Left lobe of liver (tissue), 2 donors: ENCODE data around the gene C6. TPM values are rescaled to one million over a fixed set of nuclear protein-coding genes. Genes with fewer than 3 reads are reported as not detected.
"Not testable (repeated sequence)": the region's sequence is repeated elsewhere in the genome, so short reads cannot be mapped to it uniquely, and the experiment has no call there.

Source experiments
- ATAC-seq: fragments of 200-7000 bp; cut with Tn5 transposase; one replicate; pipeline ENCODE4 v1.9.1; 2020; ENCODE audit warnings: mild to moderate bottlenecking, moderate library complexity
- DNase-seq: peaks from one replicate; pipeline ENCODE4 v3.0.0-alpha.2; 2020; ENCODE audit warnings: low spot score
- total RNA-seq: library from RNA; stranded (reverse); gene quantifications from one replicate; pipeline ENCODE4 v1.2.1, GENCODE V29; 2021
- donor health status: DM: no; HTN: no; CAD: no; lungs with moderate emphysema.
- donor health status: DM: no; HTN: yes; CAD: no.

The C6 gene
- total RNA-seq, result 487 TPM

DNA sequence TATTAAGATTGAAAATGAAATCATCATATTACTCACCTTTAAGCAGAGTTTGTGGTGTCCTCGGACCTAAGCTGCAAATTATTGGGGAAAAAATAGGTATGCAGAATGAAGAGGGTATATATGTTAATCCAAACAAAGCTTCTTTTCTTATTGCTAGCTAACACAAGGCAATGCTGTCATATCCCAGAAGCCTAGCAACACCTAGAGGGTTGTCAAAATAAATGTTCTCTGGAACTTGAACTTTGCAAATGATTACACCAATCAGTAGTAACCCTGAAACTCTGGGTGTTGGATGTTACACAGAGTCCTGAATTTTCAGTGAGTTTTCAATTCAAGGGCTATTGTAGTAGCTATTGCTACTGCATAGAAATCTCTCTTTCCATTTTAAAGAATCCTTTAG lies at the start of gene C6:
Gene C6, minus strand, starts transcription at position 193 of the 400 bp plus-strand sequence. CDS start 10,302 bp downstream, outside the sequence.
- ATAC-seq, result peak; percentile 93

DNA sequence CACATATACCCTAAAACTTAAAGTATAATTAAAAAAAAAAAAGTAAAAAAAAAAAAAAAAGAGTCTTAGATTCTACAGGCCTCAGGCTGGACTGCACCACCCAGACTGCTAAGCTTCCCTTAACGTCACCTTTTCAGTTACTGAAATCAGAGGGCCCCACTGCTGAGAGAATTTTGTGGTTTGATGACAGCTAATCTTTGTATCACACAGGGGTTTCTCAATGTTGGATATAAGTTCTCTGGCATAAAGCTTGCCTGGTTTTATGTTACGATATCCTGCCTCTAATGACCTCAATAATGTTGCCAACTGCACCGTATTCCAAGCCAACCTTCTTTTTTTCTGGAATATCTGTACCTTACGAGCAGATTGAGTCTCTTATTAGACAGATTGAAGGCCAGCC lies 43.1 kb upstream of the C6 start:
- no peak for ATAC-seq

More for the DNA sequence above, at the start of gene C6:
- no peak for DNase-seq

DNA sequence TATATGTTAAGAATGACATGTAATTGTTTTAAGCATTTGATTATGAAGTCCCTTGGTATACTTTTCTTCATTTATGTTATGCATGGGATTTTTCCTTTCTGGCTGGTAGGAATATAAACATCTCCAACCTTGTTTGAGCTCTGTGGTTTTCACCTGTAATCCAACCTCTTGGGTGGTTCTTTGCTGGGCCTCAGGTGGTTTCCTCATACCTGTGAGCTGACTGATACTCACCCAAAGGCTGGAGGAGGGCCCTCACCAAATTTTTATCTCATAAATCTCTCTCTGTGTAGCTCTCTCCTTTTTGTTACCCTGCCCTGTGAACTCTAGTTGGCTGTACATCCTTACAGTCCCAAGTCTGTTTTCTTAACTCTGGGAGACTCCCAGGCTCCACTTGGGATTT lies 39.8 kb upstream of the C6 start:
- ATAC-seq, result no peak
- no peak for DNase-seq

More for the DNA sequence above, 43.1 kb upstream of the C6 start:
- DNase-seq, result no peak

DNA sequence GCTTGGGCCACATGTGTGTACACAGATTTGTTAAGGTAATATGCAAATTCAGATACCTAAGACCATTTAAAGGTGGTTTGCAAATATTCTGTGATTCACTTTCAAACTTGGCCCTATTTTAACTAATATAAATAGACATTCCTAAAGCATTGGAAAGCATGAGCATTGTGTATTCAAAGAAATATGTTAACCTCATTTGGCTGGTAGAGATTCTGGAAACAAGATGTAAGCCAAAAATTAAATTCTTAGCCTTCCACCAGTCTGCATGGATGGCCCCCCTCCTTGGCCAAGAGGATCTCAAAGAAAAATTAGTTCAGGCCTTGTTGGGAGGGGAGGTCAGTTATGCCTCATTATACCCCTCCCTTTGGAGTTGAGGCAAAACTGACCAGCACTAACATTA lies 38.7 kb upstream of the C6 start:
- ATAC-seq, result no peak
- no peak for DNase-seq

DNA sequence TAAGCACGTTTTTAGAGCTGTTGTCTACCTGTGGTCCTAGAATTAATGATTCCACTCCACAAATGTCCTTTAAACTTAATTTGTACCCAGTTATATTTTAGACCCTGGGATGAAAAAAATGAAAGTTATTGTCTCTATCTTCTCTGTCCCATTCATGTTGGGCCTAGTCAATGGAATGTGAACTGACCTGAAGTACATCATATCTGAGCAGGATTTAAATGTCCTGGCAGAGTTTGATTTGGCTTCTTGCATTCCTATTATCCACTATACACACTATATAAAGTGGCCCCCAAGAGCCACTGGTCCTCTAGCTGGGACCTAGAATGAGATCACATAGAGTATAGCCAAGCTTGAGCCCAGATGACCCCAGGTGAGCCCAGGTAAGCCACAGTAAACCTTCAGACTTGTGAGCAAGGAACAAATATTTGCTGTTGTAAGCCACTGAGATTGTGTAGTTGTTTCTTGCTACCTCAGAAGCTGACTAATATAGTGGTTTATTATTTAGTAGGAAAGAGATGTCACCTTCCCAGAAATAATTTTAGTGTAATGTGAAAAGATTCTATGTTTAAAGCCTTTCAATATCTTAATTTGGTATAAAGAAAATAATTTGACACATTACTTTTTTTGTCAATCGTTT lies 37.1 kb upstream of the C6 start:
- DNase-seq (no peak), ATAC-seq (no peak)

DNA sequence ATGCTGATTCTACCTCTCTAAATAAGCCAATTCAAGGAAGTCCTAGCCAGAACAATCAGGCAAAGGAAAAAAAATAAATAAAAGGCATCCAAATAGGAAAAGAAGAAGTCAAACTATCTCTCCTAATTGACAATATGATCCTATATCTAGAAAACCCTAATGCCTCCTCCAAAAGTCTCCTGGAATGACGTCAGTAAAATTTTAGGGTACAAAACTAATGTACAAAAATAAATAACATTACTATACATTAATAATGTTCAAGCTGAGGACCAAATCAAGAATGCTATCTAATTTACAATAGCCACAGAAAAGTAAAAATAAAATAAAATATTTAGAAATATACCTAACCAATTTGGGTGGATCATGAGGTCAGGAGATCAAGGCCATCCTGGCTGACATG lies 33.8 kb upstream of the C6 start:
- ATAC-seq (no peak), DNase-seq (no peak)

DNA sequence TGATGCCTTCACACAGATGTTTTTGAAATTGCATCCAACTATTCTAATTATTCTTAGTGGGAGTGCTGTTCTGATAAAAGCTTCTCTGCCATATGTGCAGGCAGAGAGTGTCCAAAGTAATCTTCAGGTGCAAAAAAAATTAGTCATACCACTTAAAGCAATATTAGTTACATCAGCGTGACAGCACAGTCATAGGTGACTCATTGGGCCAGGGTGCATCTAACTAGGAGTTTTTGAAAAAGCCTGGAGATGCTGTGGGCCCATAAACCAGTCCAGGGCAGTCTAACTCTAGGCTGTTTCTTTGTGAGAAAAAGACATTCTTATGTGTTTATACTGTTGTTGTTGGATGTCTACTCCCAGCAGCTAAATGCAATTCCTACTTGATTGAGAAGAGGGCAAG lies 33.0 kb upstream of the C6 start:
- DNase-seq (no peak), ATAC-seq (no peak)

DNA sequence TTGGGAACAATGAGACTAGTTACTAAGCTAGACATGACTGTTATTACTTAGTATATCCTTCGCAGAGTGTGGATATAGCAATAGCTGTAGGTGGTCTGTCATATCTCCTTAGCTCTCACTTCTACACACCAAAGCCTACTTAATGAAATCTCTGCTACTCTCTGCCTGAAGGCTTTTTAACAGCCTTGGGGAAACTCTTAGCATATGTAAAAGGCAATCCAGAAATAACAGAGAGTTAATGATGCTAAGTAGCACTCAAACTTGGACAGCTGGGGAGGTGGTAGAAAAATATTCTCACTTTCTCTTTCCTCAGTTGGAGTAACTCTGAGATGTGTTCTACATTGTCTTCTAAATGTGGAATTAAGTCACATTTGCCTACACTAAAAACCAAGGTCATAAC lies 30.2 kb upstream of the C6 start:
- ATAC-seq (no peak), DNase-seq (no peak)

DNA sequence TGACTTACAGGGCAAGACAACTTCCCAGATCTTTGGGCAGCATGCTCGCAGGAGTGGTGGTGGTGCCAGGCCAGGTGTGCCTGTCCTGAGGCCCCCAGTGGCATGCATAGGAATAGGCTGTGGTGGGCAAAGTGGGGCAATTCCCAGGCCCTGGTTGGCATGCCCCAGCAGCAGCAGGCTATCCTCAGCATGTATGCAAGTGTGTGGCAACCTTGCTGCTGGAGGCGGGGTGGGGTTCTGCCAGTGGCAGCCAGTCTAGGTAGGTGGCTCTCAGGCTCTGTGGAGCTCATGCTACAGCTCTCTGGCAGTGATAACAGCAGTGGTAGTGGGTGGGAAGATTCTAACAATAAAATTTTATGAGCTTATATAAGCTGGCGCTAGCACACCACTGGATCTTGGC lies 27.7 kb upstream of the C6 start:
- ATAC-seq, result no peak
- DNase-seq, result no peak

DNA sequence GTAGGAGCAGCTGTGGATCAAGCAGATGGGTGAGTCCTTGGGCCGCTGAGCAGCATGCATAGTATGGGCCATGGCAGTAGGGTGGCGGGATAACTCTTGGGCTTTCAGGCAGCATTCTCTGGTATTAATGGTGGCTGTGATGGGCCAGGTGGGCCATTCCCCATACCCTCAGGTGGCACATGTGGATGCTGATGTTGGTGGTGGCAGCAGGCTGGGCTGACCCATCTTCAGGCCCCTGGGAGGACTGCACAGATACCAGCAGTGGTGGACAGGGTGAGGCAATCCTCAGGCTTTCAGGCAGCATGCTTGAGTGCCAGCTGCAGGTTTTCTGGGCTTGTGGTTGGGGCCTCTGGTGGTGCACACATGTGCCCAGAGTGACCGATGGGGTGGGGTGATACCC lies 27.1 kb upstream of the C6 start:
- DNase-seq (no peak), ATAC-seq (no peak)

DNA sequence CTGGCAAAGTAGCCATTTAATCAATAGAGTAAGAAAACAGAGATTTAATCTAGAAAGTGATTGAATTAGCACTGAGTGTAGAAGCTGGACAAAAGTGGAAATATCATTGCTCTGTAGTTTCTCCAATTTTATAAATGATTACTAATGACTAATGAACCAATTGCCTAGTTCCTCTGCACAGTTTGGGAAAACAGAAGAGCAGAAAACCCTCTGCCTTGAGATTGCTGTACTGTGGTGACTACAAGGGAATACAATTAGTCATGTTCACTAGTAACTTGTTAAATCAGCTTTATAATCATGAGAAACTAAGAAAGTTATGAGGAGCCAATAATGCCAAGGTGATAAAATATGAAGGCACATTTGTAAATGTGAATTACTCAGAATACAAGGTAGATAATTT lies 21.1 kb upstream of the C6 start:
- ATAC-seq (no peak), DNase-seq (no peak)

DNA sequence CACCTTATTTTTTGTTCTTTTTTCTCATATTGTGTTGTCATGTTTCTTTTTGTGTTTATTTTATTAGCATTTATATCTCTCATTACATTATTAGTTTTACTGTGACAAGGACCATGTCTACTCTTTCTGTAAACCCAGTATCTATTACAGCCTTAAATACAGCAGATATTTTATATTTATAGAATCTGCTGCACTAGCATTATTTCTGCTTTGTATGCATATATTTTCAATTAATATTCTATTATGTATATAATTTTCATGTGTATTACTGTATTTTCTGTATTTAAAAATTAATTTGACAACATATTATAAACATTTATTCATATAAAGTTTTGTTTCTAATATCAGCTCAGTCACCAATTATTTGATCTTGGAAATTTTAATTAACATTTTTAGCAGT lies 19.5 kb upstream of the C6 start:
- DNase-seq (no peak), ATAC-seq (no peak)

DNA sequence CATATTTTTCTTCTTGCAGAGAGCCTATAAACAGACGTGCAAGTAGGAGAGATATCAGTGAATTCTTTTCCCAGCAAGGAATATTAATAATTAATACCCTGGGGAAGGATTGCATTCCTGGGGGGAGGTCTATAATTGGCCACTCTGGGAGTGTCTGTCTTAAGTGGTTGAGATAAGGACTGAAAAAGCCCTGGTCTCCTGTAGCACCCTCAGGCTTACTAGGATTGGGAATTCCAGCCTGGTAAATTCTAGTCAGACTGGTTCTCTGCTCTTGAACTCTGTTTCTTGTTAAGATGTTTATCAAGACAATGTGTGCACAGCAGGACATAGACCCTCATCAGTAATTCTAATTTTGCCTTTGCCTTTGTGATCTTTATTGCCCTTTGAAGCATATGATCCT lies 16.9 kb upstream of the C6 start:
- ATAC-seq, DNase-seq: not testable (repeated sequence)

DNA sequence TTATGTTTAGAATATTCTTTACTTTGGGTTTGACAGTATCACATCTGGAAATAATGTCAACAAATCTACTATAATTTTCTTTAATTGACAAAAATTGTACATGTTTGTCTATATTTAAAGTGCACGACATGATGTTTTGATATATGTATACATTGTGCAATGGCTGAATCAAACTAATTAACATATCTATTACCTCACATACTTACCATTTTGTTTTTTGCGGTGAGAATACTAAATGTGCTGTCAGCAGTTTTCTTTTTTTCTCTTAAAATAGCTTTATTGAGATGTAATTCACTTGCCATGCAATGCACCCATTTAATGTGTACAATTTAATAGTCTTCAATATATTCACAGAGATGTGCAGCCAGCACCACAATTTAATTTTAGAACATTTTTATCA lies 10.6 kb upstream of the C6 start:
- ATAC-seq (no peak), DNase-seq (no peak)

DNA sequence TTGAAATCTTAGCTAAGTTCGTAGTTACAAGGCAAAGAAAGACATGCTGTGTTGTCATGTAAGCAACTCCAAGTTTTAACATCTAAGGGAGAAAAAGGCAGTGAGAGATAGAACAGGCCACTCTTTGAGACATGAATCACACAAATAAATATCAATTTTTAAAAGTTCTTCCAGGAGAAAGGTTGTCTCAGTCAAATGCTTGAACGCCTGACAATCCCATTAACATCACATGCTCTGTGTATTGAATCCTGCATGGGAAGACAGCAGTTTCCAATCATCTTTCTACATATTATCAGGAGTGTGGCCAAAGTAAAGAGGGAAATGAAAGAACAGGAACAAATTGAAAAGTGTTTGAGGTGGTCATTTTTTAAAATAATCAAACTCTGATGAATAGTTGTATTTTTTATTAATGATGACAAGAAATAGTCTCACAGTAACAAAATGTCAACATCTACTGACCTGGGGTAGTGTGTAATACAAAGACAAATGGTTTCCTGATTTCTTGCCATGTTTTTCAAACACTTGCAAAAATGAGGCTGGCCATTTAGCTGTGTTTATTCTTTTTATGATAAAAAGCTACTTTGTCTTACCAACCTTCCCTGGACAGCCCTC lies 6.4 kb upstream of the C6 start:
- ATAC-seq (no peak), DNase-seq (no peak)

DNA sequence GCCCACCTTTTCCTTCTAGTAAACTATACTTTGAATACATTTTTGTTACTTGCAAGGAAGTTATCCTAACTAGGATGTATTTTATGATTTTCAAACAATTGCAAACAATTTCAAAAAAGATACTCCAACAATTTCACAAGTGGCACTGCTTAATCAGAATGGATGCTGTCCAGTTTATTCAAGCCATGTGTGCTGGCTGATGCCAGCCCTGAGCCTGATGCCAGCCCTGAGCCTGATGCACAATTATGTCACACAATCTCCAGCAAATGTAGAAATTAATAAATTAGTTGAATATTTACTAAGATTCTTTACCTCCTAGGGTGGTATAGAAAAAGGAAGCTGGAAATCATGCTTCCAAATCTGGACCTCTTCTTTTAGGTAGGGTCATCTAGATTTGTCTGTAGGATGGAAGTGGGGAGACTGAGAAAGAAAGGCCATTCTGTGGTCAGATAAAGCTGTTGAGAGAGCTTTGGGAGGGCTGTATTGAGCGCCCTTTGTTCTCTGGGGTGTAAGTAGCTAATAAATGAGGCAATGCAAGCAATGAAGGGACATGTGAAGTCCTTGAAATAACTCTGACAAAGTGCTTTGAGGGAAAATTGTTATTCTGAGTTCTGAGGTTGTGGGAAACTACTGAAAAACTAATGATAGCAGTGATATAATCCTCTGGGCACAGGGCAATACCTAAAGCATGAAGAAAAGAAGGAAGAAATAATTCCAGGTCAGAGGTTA lies 5.8 kb upstream of the C6 start:
- DNase-seq (no peak), ATAC-seq (peak; percentile 77)

DNA sequence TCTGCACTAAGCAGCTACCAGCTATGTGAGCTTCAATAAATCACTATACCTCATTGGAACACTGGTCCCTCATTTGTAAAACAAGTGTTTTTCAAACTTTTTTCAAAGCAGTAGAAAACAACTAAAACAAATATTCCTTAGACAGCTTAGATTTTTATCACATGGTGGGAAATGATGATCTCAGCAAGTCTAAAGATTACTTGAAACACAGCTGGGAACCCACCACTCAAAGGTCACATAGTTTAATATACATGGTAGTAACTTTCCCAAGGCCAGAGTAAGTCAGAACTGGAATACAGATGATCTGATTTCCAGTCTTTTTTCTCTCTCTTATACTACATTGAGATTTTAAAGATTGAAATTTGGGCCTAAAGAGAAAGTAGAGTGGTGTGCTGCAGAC lies 850 bp upstream of the C6 start:
- ATAC-seq (no peak), DNase-seq (no peak)

DNA sequence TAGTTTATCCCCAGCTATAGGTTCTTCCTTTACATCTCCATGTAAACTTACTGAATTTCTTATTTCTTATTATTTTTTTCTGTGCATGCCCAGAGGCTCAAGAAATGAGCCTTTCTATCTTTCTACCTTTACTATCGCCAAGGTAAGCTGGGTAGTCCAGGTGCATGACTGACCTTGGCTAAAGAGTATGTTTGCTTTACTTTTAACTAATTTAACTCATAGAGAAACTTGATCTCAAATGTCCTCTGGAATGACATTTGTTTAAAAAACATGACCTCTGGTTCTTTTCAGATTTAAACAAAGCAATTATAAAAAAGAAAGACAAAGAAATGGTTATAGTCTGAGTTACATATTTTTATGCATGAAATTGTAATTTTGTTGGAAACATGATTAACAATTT lies 397 bp downstream of the C6 start:
- ATAC-seq, result peak; percentile 77
- DNase-seq, result no peak

DNA sequence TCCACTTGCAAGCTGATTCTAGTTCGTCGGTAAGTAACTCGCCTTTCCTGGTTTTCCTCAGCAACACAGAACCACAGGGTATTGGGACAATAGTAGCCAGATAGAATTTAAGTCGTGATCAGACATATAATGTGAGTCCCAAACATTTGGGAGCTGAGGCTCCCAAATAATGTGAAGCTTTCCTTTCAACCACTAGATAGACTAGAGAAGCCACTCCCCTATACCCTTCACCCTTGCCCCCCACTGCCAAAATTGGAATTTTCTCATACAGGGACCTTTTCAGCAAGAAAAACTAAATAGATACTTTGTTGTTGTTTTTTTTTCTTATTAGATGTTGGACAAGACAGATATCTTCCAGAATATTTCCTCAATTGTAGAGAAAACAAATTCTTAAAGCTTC lies 1.9 kb downstream of the C6 start:
- DNase-seq (no peak), ATAC-seq (peak; percentile 67)

DNA sequence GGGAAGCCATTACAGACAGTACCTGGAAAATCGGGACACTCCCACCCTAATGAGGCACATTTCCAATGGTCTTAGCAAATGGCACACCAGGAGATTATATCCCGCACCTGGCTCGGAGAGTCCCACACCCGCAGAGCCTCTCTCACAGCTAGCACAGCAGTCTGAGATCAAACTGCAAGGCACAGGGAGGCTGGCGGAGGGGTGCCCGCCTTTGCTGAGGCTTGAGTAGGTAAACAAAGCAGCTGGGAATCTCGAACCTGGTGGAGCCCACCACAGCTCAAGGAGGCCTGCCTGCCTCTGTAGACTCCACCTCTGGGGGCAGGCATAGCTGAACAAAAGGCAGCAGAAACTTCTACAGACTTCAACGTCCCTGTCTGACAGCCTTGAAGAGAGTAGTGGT lies 7.9 kb downstream of the C6 start:
- not testable (repeated sequence) for DNase-seq, ATAC-seq

DNA sequence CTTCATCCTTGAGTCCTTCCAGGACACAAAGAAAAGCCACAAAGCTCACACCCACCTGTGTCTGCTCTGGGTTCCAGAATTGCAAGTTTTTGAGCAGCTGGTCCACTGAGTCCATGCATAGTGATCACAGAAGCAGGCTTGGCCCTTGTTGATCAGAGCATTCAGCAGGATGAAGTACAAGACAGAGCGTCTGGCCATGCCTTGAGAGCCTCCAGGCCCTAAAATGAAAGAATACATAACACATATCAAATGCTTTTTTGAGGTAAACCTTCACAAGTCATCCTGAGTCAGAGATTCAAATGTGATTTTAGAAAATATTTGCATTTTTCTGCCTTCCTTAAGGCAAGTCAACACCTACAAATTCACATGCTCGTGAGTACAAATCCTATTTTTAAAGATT lies 10.3 kb downstream of the C6 start:
- DNase-seq, result no peak

DNA sequence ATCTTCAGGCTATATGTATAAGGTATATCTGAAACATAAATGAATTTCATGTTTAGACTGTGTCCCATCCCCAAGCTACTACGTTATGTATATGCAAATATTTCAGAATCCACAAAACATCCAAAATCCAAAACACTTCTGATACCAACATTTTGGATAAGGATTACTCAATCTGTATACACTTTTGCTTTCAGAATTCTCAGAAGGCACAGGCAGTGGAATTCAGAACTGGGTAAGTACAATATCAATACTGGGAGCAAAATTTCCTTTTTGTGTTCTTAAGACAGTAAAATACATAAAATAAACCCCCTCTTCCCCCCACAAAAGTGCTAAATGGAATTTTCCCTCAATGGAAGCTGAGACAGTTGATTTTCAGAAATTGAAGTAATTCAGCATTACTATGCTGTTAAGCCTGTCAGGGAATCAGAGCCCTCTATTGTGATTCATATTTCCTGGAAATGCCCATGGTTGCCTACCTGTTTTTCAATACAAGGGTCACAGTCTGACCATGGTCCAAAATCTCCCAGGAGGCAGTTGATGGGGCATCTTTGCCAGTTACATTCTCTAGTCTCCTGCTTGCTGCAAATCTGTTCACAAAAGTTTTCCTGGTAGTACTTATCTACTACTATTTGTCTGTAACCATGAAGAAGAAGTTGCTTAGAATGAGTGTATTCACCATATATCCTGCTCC lies 12.1 kb downstream of the C6 start:
- DNase-seq, result no peak
- ATAC-seq, result peak; percentile 47

More for the DNA sequence above, 10.3 kb downstream of the C6 start:
- ATAC-seq, result no peak
